Ovary (tissue), 9 donors: Measurements from ENCODE around the gene PLAAT3. TPM values are rescaled to one million over a fixed set of nuclear protein-coding genes. Genes with fewer than 3 reads are reported as not detected.
"Not testable (repeated sequence)": the region's sequence is repeated elsewhere in the genome, so short reads cannot be mapped to it uniquely, and the experiment has no call there.

ENCODE experiments used
- DNase-seq, 5 donors: peaks; one replicate each; pipeline ENCODE4 v3.0.0-alpha.2; 2019 to 2020
- H3K27ac ChIP-seq, 2 donors: fragments of 200-600 bp; one replicate each; pipeline versions ENCODE4 v1.5.1 to v1.8.0; 2019 to 2022
- H3K27me3 ChIP-seq: fragments of 200-600 bp; one replicate; pipeline ENCODE4 v1.8.0; 2022
- H3K36me3 ChIP-seq: fragments of 200-600 bp; sonication (generic); one replicate; pipeline ENCODE4 v1.5.1; 2019
- H3K4me1 ChIP-seq: one replicate; pipeline ENCODE4 v1.8.1; 2013; ENCODE audit warnings: mild to moderate bottlenecking, moderate library complexity; ENCODE audit not compliant: insufficient read depth
- H3K4me3 ChIP-seq: fragments of 200-600 bp; sonication (generic); one replicate; pipeline ENCODE4 v1.5.1; 2017
- H3K9me3 ChIP-seq, 2 donors: fragments of 200-600 bp in 1 of 2; sonication (generic) in 1 of 2; one replicate each; pipeline versions ENCODE4 v1.5.1 to v1.8.1; 2013 to 2019; ENCODE audit warnings: mild to moderate bottlenecking in 1 of 2, moderate library complexity in 1 of 2
- EP300 ChIP-seq: sonication (generic); formaldehyde crosslinking; IDR thresholded peaks from one replicate; pipeline ENCODE4 v1.6.1; 2017; ENCODE audit warnings: antibody characterized with exemption
- POLR2A ChIP-seq: fragments of 450-650 bp; IDR thresholded peaks from one replicate; pipeline ENCODE4 v1.6.1; 2017; ENCODE audit warnings: antibody characterized with exemption, mild to moderate bottlenecking, moderate library complexity
- WGBS, 3 donors: extraction: QIAGEN DNeasy Blood & Tissue Kit in 1 of 3; methylation state at CpG; one replicate each; pipeline versions ENCODE4 v1.1.5 to v1.1.7; 2013 to 2017; 5-methylcytosine and 5-hydroxymethylcytosine counted together
- intact Hi-C, 4 donors: fragments of 100-400 bp; cut with DNase I; formaldehyde crosslinking; loops; one replicate each; pipeline versions ENCODE4 v1.11.0 to v1.15.1; 2022 to 2023
- polyA plus RNA-seq, 2 donors: library from polyadenylated mRNA; stranded (reverse); fragments of 200-250 nt in 1 of 2; fragments of 350-450 nt in 1 of 2; fragmentation: Illumina TruSeq in 1 of 2; extraction: RNeasy Lipid Tissue Mini Kit (QIAGEN cat#74804) in 1 of 2; gene quantifications; one replicate each; pipeline ENCODE4 v1.2.3, GENCODE V29; 2013 to 2014
- total RNA-seq, 7 donors: library from RNA; depleted of rRNA in 2 of 7; stranded (reverse); fragments of >200 nt in 2 of 7; fragmentation: NEBNext Ultra II Directional in 3 of 7; extraction: Animal tissue kit (Norgen Biotek cat#: 25700) in 3 of 7; gene quantifications; one replicate each; pipeline versions ENCODE4 v1.1.0 to v1.2.4, GENCODE V29; 2016 to 2023
- TF ChIP-seq, protein P1 (sequence below), 3 donors: fragments of 450-650 bp in 2 of 3; fragments of 200-600 bp in 1 of 3; IDR thresholded peaks; one replicate each; pipeline versions ENCODE4 v1.5.1 to v1.8.0; 2016 to 2022; ENCODE audit warnings: antibody characterized with exemption in 3 of 3, mild to moderate bottlenecking in 1 of 3
- donor health status: DM: no; HTN: no; CAD: no; lungs with moderate emphysema.
- donor health status: DM: no; HTN: no; CAD: no.
- donor health status: Bipolar disorder and iron deficiency.
- donor health status: DM: yes; HTN: yes; CAD: no.
- donor health status: DM: no; HTN: no; CAD: no.
- donor health status: DM: yes; HTN: yes; CAD: no.

Gene PLAAT3
- total and polyA plus RNA-seq, 9 donors: 41.1 to 147 (median 110) TPM

DNA sequence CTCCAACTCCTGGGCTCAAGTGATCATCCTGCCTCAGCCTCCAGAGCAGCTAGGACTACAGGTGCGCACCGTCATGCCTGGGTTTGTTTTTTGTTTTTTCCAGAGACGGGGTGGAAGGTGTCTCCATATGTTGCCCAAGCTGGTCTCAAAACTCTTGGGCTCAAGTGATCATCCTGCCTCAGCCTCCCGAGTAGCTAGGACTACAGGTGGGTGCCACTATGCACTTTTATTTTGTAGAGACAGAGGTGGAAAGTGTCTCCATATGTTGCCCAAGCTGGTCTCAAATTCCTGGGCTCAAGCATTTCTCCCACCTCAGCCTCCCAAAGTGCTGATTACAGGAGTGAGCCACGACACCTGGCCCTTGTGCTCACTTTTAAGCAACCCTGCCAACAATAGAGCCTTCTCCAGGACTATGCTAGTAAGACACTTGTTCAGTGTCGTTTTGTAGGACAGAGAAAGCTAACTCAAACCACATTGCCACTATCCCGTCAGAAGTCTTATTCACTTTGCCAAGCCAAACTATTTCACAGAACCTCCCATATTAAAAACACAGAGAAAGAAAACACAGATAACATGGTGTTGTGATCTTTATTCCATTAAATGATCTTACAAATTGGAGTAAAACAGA is 9.4 kb upstream of the PLAAT3 start:
- WGBS, 3 donors: 18 to 28% (median 28%) methylated on average over 7 of the region's 7 CpGs
- TF ChIP-seq, protein P1, sequence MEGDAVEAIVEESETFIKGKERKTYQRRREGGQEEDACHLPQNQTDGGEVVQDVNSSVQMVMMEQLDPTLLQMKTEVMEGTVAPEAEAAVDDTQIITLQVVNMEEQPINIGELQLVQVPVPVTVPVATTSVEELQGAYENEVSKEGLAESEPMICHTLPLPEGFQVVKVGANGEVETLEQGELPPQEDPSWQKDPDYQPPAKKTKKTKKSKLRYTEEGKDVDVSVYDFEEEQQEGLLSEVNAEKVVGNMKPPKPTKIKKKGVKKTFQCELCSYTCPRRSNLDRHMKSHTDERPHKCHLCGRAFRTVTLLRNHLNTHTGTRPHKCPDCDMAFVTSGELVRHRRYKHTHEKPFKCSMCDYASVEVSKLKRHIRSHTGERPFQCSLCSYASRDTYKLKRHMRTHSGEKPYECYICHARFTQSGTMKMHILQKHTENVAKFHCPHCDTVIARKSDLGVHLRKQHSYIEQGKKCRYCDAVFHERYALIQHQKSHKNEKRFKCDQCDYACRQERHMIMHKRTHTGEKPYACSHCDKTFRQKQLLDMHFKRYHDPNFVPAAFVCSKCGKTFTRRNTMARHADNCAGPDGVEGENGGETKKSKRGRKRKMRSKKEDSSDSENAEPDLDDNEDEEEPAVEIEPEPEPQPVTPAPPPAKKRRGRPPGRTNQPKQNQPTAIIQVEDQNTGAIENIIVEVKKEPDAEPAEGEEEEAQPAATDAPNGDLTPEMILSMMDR (IDR thresholded peaks at IDR 0.05): no peak
- TF ChIP-seq POLR2A (no peak), EP300 (no peak)
- peaks cover 11% of the 10 kb centered on the region for H3K4me1 ChIP-seq
- H3K9me3 ChIP-seq: no peaks in the 10 kb centered on the region
- no peaks in the 10 kb centered on the region for H3K36me3 ChIP-seq
- no peaks in the 10 kb centered on the region for H3K27me3 ChIP-seq
- no peak overlapping the region for H3K4me3 ChIP-seq
- no peak overlapping the region for H3K27ac ChIP-seq
- intact Hi-C loops: loop anchor here in 1 of 4 donors (5.0 kb wide), 1 partner anchor 131 kb away; the partner anchor contains the start of gene PLAAT5
- DNase-seq: no peak

DNA sequence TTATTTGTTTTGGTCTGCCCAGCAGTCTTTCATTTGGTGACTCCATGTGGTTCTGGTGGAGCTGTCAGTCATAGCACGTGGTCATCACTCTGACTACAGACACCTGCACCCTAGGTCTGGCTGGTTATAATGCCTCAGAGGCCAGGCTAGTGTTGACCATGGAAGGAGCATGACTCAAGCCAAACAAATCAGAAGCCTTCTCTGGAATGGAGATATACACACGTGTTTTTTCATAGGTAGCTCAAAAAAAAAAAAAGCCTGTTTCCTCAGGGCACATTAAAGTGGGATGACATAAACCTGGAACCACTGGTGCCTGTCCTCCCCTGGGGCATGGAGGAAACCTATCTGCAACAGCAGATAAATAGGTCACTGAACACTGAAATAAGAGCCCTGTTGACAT is 8.1 kb upstream of the PLAAT3 start:
- no peak for TF ChIP-seq EP300
- TF ChIP-seq POLR2A: no peak
- TF ChIP-seq, protein P1 (IDR thresholded peaks at IDR 0.05): no peak
- no peak overlapping the region for H3K4me3 ChIP-seq
- no peaks in the 10 kb centered on the region for H3K27me3 ChIP-seq
- no peaks in the 10 kb centered on the region for H3K9me3 ChIP-seq
- intact Hi-C loops: loop anchor here in 1 of 4 donors (5.0 kb wide), 1 partner anchor 130 kb away; the partner anchor contains the start of gene PLAAT5
- peaks cover 18% of the 10 kb centered on the region for H3K4me1 ChIP-seq
- no peak overlapping the region for H3K27ac ChIP-seq
- no peaks in the 10 kb centered on the region for H3K36me3 ChIP-seq
- 46 to 53% (median 47%) methylated on average over 2 of the region's 2 CpGs for WGBS, 3 donors
- DNase-seq: no peak

DNA sequence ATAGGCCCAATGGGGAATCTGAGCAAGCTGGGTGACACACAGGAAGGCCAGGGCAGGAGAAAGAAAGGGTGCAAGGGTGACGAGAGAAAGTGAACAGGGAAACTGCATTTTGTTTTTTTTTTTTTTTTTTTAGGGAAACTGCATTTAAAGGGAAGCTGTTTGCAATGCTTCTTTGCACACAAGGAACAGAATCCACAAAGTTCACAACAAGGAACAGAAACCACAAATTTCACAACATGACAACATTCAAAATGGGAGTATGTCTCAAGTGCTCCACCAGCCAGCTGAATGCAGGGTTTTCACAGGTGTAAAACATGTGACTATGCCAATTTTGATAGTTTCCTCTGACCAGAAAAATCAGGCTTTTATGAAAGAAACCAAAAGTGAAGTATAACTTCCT is 6.8 kb upstream of the PLAAT3 start:
- no peak for DNase-seq
- no peaks in the 10 kb centered on the region for H3K9me3 ChIP-seq
- intact Hi-C loops: loop anchor here in 1 of 4 donors (5.0 kb wide), 1 partner anchor 129 kb away; the partner anchor contains the start of gene PLAAT5
- H3K27me3 ChIP-seq: no peaks in the 10 kb centered on the region
- H3K27ac ChIP-seq: no peak overlapping the region
- H3K4me3 ChIP-seq: no peak overlapping the region
- peaks cover 19% of the 10 kb centered on the region for H3K4me1 ChIP-seq
- 76 to 88% (median 86%) methylated on average over 1 of the region's 1 CpG for WGBS, 3 donors
- TF ChIP-seq, protein P1 (IDR thresholded peaks at IDR 0.05): no peak
- no peak for TF ChIP-seq POLR2A
- TF ChIP-seq EP300: no peak
- H3K36me3 ChIP-seq: no peaks in the 10 kb centered on the region

DNA sequence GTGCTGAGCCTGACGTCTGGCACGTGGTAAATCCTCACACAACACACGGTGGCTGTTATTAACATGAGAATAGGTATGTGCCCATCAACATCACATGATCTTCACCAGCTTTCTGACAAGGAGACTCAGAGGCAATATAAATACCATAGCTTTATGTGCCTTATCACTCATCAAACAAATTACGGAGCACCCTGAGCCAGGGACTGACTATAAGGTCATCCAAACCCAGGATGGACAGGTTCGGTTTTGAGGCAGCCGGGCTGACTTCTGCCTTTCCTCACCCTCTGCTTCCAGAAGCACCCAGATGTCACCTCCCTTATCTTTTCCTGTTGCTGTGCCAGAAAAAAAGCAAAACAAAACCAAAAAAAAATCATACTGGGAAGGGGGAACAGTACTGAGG is 5.7 kb upstream of the PLAAT3 start:
- Histone ChIP-seq H3K9me3 (no peaks in the 10 kb centered on the region), H3K4me1 (peaks cover 19% of the 10 kb centered on the region), H3K36me3 (no peaks in the 10 kb centered on the region), H3K4me3 (no peak overlapping the region), H3K27me3 (no peaks in the 10 kb centered on the region), H3K27ac (peak overlapping the region; percentile 16 to 18)
- 9 to 30% (median 10%) methylated on average over 6 of the region's 6 CpGs for WGBS, 3 donors
- no peak for DNase-seq
- intact Hi-C loops: loop anchor here in 1 of 4 donors (5.0 to 10.0 kb wide), 2 partner anchors 128 to 1065 kb away; partner anchors contain the start of gene PLAAT5
- TF ChIP-seq EP300: no peak
- TF ChIP-seq, protein P1 (IDR thresholded peaks at IDR 0.05): no peak
- TF ChIP-seq POLR2A: no peak

DNA sequence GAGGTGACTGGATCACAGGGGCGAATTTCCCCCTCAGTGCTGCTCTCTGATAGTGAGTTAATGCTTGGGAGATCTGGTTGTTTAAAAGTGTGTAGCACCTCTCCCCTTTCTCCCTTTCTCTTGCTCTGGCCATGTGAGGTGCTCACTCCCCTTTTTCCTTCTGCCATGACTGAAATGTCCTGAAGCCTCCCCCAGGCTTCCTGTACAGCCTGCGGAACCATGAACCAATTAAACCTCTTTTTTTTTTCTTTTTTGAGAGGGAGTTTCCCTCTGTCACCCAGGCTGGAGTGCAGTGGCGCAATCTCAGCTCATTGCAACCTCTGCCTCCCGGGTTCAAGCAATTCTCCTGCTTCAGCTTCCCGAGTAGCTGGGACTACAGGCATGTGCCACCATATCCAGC is 3.5 kb upstream of the PLAAT3 start:
- intact Hi-C loops: loop anchor here in 1 of 4 donors (10.0 kb wide), 1 partner anchor 1063 kb away; no protein-coding TSS in a partner anchor
- Histone ChIP-seq H3K4me1 (peaks cover 14% of the 10 kb centered on the region), H3K27ac (peak overlapping the region in 1 of 2 donors; percentile 70)
- H3K4me3 ChIP-seq, H3K27me3 ChIP-seq, H3K9me3 ChIP-seq, H3K36me3 ChIP-seq: not testable (repeated sequence)
- DNase-seq: peak in 1 of 5 donors; percentile 16
- 24 to 44% (median 25%) methylated on average over 5 of the region's 5 CpGs for WGBS, 3 donors
